Lung microvascular endothelial cell (primary cell): Measurements from ENCODE around the gene LKAAEAR1. TPM values are rescaled to one million over a fixed set of nuclear protein-coding genes. Genes with fewer than 3 reads are reported as not detected.
"Not testable (repeated sequence)": the region's sequence is repeated elsewhere in the genome, so short reads cannot be mapped to it uniquely, and the experiment has no call there.

ENCODE experiments used
- DNase-seq, 2 donors: peaks; one replicate each; pipeline versions ENCODE4 v3.0.0 to v3.0.0-alpha.2; 2010; ENCODE audit warnings: low read depth in 2 of 2
- total RNA-seq: library from RNA; depleted of rRNA; stranded (reverse); fragments of >200 nt; gene quantifications from 2 replicates; pipeline ENCODE4 v1.2.1, GENCODE V29; 2014

Gene LKAAEAR1
- total RNA-seq, 1 donor from 2014 or later = 0.20 TPM

GRCh38 chr20:64098471-64099013, 14.3 kb upstream of the LKAAEAR1 start:
- DNase-seq = no peak

- DNase-seq = no peak
Observed at GRCh38 chr20:64096535-64096934, 12.3 kb upstream of the LKAAEAR1 start.

- no peak for DNase-seq
Observed at GRCh38 chr20:64095927-64096326, 11.7 kb upstream of the LKAAEAR1 start.

- no peak for DNase-seq
Observed at GRCh38 chr20:64095455-64095854, 11.3 kb upstream of the LKAAEAR1 start.

GRCh38 chr20:64093013-64093503, 8.9 kb upstream of the LKAAEAR1 start:
- no peak for DNase-seq

GRCh38 chr20:64092258-64093012, 8.2 kb upstream of the LKAAEAR1 start:
- no peak for DNase-seq

GRCh38 chr20:64091770-64092169, 7.6 kb upstream of the LKAAEAR1 start:
- no peak for DNase-seq

GRCh38 chr20:64091340-64091739, 7.1 kb upstream of the LKAAEAR1 start:
- no peak for DNase-seq

GRCh38 chr20:64090165-64090564, 6.0 kb upstream of the LKAAEAR1 start:
- no peak for DNase-seq

GRCh38 chr20:64088586-64088985, 4.4 kb upstream of the LKAAEAR1 start:
- DNase-seq = not testable (repeated sequence)

- DNase-seq = not testable (repeated sequence)
Observed at GRCh38 chr20:64087226-64087825, 3.1 kb upstream of the LKAAEAR1 start.

- DNase-seq = no peak
Observed at GRCh38 chr20:64086801-64087200, 2.6 kb upstream of the LKAAEAR1 start.

- DNase-seq = no peak
Observed at GRCh38 chr20:64084685-64085152, 521 bp upstream of the LKAAEAR1 start.

- peak; percentile 77 to 89 for DNase-seq
Observed at GRCh38 chr20:64083378-64083803, 807 bp downstream of the LKAAEAR1 start.

- DNase-seq = no peak
Observed at GRCh38 chr20:64082820-64083377, 1.3 kb downstream of the LKAAEAR1 start.

GRCh38 chr20:64082126-64082731, 2.0 kb downstream of the LKAAEAR1 start:
- DNase-seq = no peak

GRCh38 chr20:64081624-64081964, 2.6 kb downstream of the LKAAEAR1 start:
- DNase-seq = no peak

GRCh38 chr20:64080813-64081623, 3.2 kb downstream of the LKAAEAR1 start:
- no peak for DNase-seq

- DNase-seq = peak; percentile 26 to 39
Observed at GRCh38 chr20:64080013-64080812, 4.0 kb downstream of the LKAAEAR1 start, which contains the start of gene OPRL1. TSS of gene OPRL1 (plus strand) at chr20:64080082. CDS start at chr20:64092721, 12,639 bp downstream.
